Stomach (tissue), 9 donors: Measurements from ENCODE around the gene NAALADL2. TPM values are rescaled to one million over a fixed set of nuclear protein-coding genes. Genes with fewer than 3 reads are reported as not detected.

Source experiments
- DNase-seq, 2 donors: peaks; one replicate each; pipeline versions ENCODE4 v3.0.0 to v3.0.0-alpha.2; 2013 to 2019
- H3K27ac ChIP-seq, 5 donors: fragments of 200-600 bp in 4 of 5; sonication (generic) in 4 of 5; one replicate each; pipeline ENCODE4 v1.5.1; 2013 to 2019; ENCODE audit warnings: mild to moderate bottlenecking in 1 of 5, moderate library complexity in 1 of 5
- H3K27me3 ChIP-seq, 3 donors: fragments of 200-600 bp; sonication (generic); one replicate each; pipeline ENCODE4 v1.5.1; 2017 to 2019; ENCODE audit warnings: mixed run types in 1 of 3
- H3K36me3 ChIP-seq, 4 donors: fragments of 200-600 bp; sonication (generic); 1 replicate in 3 of 4; 2 replicates in 1 of 4; pipeline ENCODE4 v1.5.1; 2016 to 2019
- H3K4me1 ChIP-seq, 4 donors: fragments of 200-600 bp; sonication (generic); one replicate each; pipeline ENCODE4 v1.5.1; 2016 to 2019
- H3K4me3 ChIP-seq, 4 donors: fragments of 200-600 bp; sonication (generic) in 3 of 4; one replicate each; pipeline ENCODE4 v1.5.1; 2016 to 2019; ENCODE audit warnings: mild to moderate bottlenecking in 1 of 4
- H3K9me3 ChIP-seq, 4 donors: fragments of 200-600 bp; sonication (generic); one replicate each; pipeline ENCODE4 v1.5.1; 2016 to 2019
- CTCF ChIP-seq, 7 experiments: fragments of 450-650 bp in 4 of 7; fragments of 200-600 bp in 3 of 7; sonication (generic) in 3 of 7; IDR thresholded peaks; one replicate each; pipeline ENCODE4 v1.5.1; 2016 to 2019; ENCODE audit warnings: antibody characterized with exemption in 7 of 7, control low read depth in 2 of 7, mild to moderate bottlenecking in 1 of 7
- EP300 ChIP-seq: sonication (generic); formaldehyde crosslinking; IDR thresholded peaks from one replicate; pipeline ENCODE4 v1.6.1; 2017; ENCODE audit warnings: antibody characterized with exemption
- POLR2A ChIP-seq, 4 donors: fragments of 450-650 bp; IDR thresholded peaks; one replicate each; pipeline ENCODE4 v1.6.1; 2016; ENCODE audit warnings: antibody characterized with exemption in 4 of 4, control low read depth in 2 of 4, mild to moderate bottlenecking in 1 of 4, moderate library complexity in 1 of 4
- POLR2AphosphoS5 ChIP-seq, 3 donors: sonication (generic); formaldehyde crosslinking; IDR thresholded peaks; one replicate each; pipeline ENCODE4 v1.6.1; 2016; ENCODE audit warnings: antibody characterized with exemption in 3 of 3
- WGBS, 5 donors: extraction: QIAGEN DNeasy Blood & Tissue Kit in 3 of 5; methylation state at CpG; one replicate each; pipeline versions ENCODE4 v1.1.5 to v1.1.7; 2013 to 2018; 5-methylcytosine and 5-hydroxymethylcytosine counted together
- intact Hi-C: fragments of 100-400 bp; cut with DNase I; formaldehyde crosslinking; loops from one replicate; pipeline ENCODE4 v1.15.1; 2023; ENCODE audit warnings: low total_unique reads
- polyA plus RNA-seq, 3 donors: library from polyadenylated mRNA; stranded (reverse); fragments of 200-250 nt; gene quantifications; one replicate each; pipeline ENCODE4 v1.2.3, GENCODE V29; 2013
- total RNA-seq, 5 donors: library from RNA; depleted of rRNA; stranded (reverse); fragments of >200 nt; gene quantifications; one replicate each; pipeline versions ENCODE4 v1.1.0 to v1.2.3, GENCODE V29; 2014 to 2016
- donor health status: healthy with polysubstance abuse.
- donor health status: Bipolar disorder and iron deficiency.
- donor health status: healthy.

NAALADL2 gene
- total and polyA plus RNA-seq, 8 donors: 0.58 to 43.7 (median 5.4) TPM

GRCh38 chr3:175176556-175176955 is 317.4 kb downstream of the NAALADL2 start:
- H3K4me3 ChIP-seq: no peak overlapping the region
- H3K36me3 ChIP-seq: no peaks in the 10 kb centered on the region
- DNase-seq: no peak
- TF ChIP-seq POLR2A (IDR thresholded peaks at IDR 0.05) (no peak), CTCF (IDR thresholded peaks at IDR 0.05) (no peak)
- WGBS, 5 donors: 82 to 92% (median 87%) methylated on average over 3 of the region's 3 CpGs
- intact Hi-C loops: no loop called here
- H3K4me1 ChIP-seq: peaks cover 0 to 9% (median 2%) of the 10 kb centered on the region in 4 donors
- H3K27me3 ChIP-seq: no peaks in the 10 kb centered on the region
- H3K9me3 ChIP-seq: no peaks in the 10 kb centered on the region
- H3K27ac ChIP-seq: no peak overlapping the region

GRCh38 chr3:175179055-175179454 is 319.9 kb downstream of the NAALADL2 start:
- intact Hi-C loops: no loop called here
- H3K27me3 ChIP-seq: no peaks in the 10 kb centered on the region
- TF ChIP-seq POLR2AphosphoS5 (IDR thresholded peaks at IDR 0.05) (no peak), CTCF (IDR thresholded peaks at IDR 0.05) (no peak)
- peaks cover 0 to 9% (median 2%) of the 10 kb centered on the region in 4 donors for H3K4me1 ChIP-seq
- H3K36me3 ChIP-seq: no peaks in the 10 kb centered on the region
- H3K27ac ChIP-seq: no peak overlapping the region
- DNase-seq: no peak
- 11 to 31% (median 22%) methylated on average over 1 of the region's 1 CpG for WGBS, 5 donors
- no peak overlapping the region for H3K4me3 ChIP-seq
- no peaks in the 10 kb centered on the region for H3K9me3 ChIP-seq

- Histone ChIP-seq H3K4me3 (no peak overlapping the region), H3K27ac (no peak overlapping the region), H3K4me1 (no peaks in the 10 kb centered on the region), H3K9me3 (no peaks in the 10 kb centered on the region), H3K27me3 (no peaks in the 10 kb centered on the region), H3K36me3 (no peaks in the 10 kb centered on the region)
- no peak for TF ChIP-seq EP300
- no peak for TF ChIP-seq POLR2A (IDR thresholded peaks at IDR 0.05)
- no peak for TF ChIP-seq POLR2AphosphoS5 (IDR thresholded peaks at IDR 0.05)
- TF ChIP-seq CTCF (IDR thresholded peaks at IDR 0.05): no peak
- DNase-seq: no peak
- intact Hi-C loops: no loop called here
- WGBS, 5 donors: 92 to 96% (median 94%) methylated on average over 3 of the region's 3 CpGs
Measured at GRCh38 chr3:175184392-175184791, 325.3 kb downstream of the NAALADL2 start.

GRCh38 chr3:175185903-175186302 is 326.8 kb downstream of the NAALADL2 start:
- DNase-seq: no peak
- 90 to 100% (median 95%) methylated on average over 1 of the region's 1 CpG for WGBS, 5 donors
- Histone ChIP-seq H3K9me3 (no peaks in the 10 kb centered on the region), H3K27ac (no peak overlapping the region), H3K27me3 (no peaks in the 10 kb centered on the region), H3K4me1 (no peaks in the 10 kb centered on the region), H3K4me3 (no peak overlapping the region), H3K36me3 (no peaks in the 10 kb centered on the region)
- intact Hi-C loops: no loop called here
- no peak for TF ChIP-seq CTCF (IDR thresholded peaks at IDR 0.05)
- no peak for TF ChIP-seq POLR2AphosphoS5 (IDR thresholded peaks at IDR 0.05)
- TF ChIP-seq POLR2A (IDR thresholded peaks at IDR 0.05): no peak
- TF ChIP-seq EP300: no peak

GRCh38 chr3:175186511-175186910 is 327.4 kb downstream of the NAALADL2 start:
- Histone ChIP-seq H3K27me3 (no peaks in the 10 kb centered on the region), H3K4me1 (no peaks in the 10 kb centered on the region), H3K36me3 (no peaks in the 10 kb centered on the region), H3K4me3 (no peak overlapping the region), H3K9me3 (no peaks in the 10 kb centered on the region), H3K27ac (no peak overlapping the region)
- intact Hi-C loops: no loop called here
- WGBS, 5 donors: 69 to 93% (median 86%) methylated on average over 3 of the region's 3 CpGs
- no peak for TF ChIP-seq POLR2AphosphoS5 (IDR thresholded peaks at IDR 0.05)
- TF ChIP-seq EP300: no peak
- no peak for TF ChIP-seq CTCF (IDR thresholded peaks at IDR 0.05)
- TF ChIP-seq POLR2A (IDR thresholded peaks at IDR 0.05): no peak
- no peak for DNase-seq
